ENCODE data around the gene PPP3CA. TPM values are rescaled to one million over a fixed set of nuclear protein-coding genes. Genes with fewer than 3 reads are reported as not detected.

Gene PPP3CA
- total RNA-seq, 2 experiments from 2014 or later = 12.9 to 13.8 TPM

DNA sequence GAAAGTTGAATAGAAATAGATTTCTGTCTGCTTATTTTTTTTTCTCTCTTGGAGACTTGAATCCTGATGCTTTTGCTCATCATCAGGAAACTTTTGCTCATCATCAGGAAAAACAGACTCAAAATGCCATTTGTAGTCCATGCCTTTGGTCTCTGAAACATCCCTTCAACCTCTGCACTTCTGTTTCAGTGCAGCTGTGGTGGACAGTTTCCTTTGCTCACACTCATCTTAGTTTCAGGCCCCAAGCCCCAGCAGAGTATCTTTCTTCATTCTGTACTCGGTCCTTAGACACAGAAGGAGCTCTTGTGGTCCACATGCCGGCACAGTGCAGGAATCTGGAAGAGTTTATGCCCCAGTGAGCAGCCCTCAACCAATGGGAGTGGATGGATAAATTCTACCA is 337.9 kb downstream of the PPP3CA start:
- peaks cover 1 to 4% of the 10 kb centered on the region in 2 experiments for H3K9me3 ChIP-seq (ENCODE audit: control insufficient read depth in 1 of 2, insufficient read depth in 1 of 2, low read length in 2 of 2)
- no peak overlapping the region for H3K4me3 Mint-ChIP-seq
- DNase-seq (no peak), ATAC-seq (ENCODE audit: poor library complexity) (no peak)
- H3K27me3 ChIP-seq (ENCODE audit: control insufficient read depth in 1 of 2, insufficient read depth in 2 of 2, low read length in 2 of 2) = no peaks in the 10 kb centered on the region
- peaks cover 2% of the 10 kb centered on the region for H3K9me3 Mint-ChIP-seq
- ChIA-PET POLR2A (no interaction called here), CTCF (no interaction called here)
- H3K27me3 Mint-ChIP-seq = no peaks in the 10 kb centered on the region
- no peak overlapping the region for H3K27ac ChIP-seq (ENCODE audit: low read depth in 1 of 2, low read length in 2 of 2)
- no peaks in the 10 kb centered on the region for H3K36me3 ChIP-seq (ENCODE audit: insufficient read depth, low read length)
- H3K4me1 Mint-ChIP-seq (ENCODE audit: low read depth) = no peaks in the 10 kb centered on the region
- H3K4me1 ChIP-seq (ENCODE audit: insufficient read depth, low read length) = peaks cover 5% of the 10 kb centered on the region
- no peak overlapping the region for H3K4me3 ChIP-seq (ENCODE audit: low read length)
- intact Hi-C loops (cut with DNase I, micrococcal nuclease) = no loop called here
- no peaks in the 10 kb centered on the region for H3K36me3 Mint-ChIP-seq (ENCODE audit: low read depth)
- TF ChIP-seq, protein P1, sequence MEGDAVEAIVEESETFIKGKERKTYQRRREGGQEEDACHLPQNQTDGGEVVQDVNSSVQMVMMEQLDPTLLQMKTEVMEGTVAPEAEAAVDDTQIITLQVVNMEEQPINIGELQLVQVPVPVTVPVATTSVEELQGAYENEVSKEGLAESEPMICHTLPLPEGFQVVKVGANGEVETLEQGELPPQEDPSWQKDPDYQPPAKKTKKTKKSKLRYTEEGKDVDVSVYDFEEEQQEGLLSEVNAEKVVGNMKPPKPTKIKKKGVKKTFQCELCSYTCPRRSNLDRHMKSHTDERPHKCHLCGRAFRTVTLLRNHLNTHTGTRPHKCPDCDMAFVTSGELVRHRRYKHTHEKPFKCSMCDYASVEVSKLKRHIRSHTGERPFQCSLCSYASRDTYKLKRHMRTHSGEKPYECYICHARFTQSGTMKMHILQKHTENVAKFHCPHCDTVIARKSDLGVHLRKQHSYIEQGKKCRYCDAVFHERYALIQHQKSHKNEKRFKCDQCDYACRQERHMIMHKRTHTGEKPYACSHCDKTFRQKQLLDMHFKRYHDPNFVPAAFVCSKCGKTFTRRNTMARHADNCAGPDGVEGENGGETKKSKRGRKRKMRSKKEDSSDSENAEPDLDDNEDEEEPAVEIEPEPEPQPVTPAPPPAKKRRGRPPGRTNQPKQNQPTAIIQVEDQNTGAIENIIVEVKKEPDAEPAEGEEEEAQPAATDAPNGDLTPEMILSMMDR (IDR thresholded peaks at IDR 0.05) = no peak
- no peak overlapping the region for H3K27ac Mint-ChIP-seq

DNA sequence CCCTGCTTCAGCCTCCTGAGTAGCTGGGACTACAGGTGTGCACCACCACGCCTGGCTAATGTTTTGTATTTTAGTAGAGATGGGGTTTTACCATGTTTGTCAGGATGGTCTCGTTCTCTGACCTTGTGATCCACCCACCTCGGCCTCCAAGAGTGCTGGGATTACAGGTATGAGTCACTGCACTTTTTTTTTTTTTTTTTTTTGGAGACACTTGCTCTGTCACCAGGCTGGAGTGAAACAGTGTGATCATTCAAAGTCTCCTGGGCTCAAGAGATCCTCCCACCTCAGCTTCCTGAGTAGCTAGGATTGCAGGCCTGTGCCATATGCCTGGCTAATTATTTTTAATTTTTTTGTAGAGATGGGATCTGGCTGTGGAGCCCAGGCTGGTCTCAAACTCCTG is 338.8 kb downstream of the PPP3CA start:
- H3K4me3 Mint-ChIP-seq = no peak overlapping the region
- CTCF ChIA-PET = no interaction called here
- no peaks in the 10 kb centered on the region for H3K27me3 Mint-ChIP-seq

DNA sequence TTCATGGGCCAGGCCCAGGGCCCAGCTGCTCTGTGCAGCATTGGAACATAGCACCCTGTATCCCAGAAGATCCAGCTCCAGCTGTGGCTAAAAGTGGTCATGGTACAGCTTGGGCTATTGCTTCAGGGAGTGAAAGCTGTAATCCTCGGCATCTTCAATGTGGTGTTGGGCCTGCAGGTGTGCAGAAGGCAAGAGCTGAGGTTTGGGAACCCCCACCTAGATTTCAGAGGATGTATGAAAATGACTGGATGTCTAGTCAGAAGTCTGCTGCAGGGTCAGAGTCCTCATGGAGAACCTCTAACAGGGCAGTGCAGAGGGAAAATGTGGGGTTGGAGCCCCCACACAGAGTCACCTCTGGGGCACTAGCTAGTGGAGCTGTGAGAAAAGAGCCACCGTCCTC is 341.7 kb downstream of the PPP3CA start:
- Mint-ChIP-seq H3K4me1 (ENCODE audit: low read depth) (no peaks in the 10 kb centered on the region), H3K27me3 (no peaks in the 10 kb centered on the region), H3K27ac (no peak overlapping the region), H3K36me3 (ENCODE audit: low read depth) (no peaks in the 10 kb centered on the region), H3K4me3 (no peak overlapping the region), H3K9me3 (peaks cover 5% of the 10 kb centered on the region)
- H3K36me3 ChIP-seq (ENCODE audit: insufficient read depth, low read length) = no peaks in the 10 kb centered on the region
- no peak for ATAC-seq (ENCODE audit: poor library complexity)
- TF ChIP-seq, protein P1 (IDR thresholded peaks at IDR 0.05) = no peak
- H3K4me3 ChIP-seq (ENCODE audit: low read length) = no peak overlapping the region
- H3K4me1 ChIP-seq (ENCODE audit: insufficient read depth, low read length) = peaks cover 5% of the 10 kb centered on the region
- no peaks in the 10 kb centered on the region for H3K27me3 ChIP-seq (ENCODE audit: control insufficient read depth in 1 of 2, insufficient read depth in 2 of 2, low read length in 2 of 2)
- ChIA-PET POLR2A (interaction anchor here (1.2 kb wide), 1 partner anchor 14 kb away, joined by 3 read pairs; no protein-coding TSS in a partner anchor), CTCF (no interaction called here)
- no peak for DNase-seq
- no peak overlapping the region for H3K27ac ChIP-seq (ENCODE audit: low read depth in 1 of 2, low read length in 2 of 2)
- intact Hi-C loops (cut with DNase I, micrococcal nuclease) = no loop called here
- peaks cover 4 to 7% of the 10 kb centered on the region in 2 experiments for H3K9me3 ChIP-seq (ENCODE audit: control insufficient read depth in 1 of 2, insufficient read depth in 1 of 2, low read length in 2 of 2)

More for the DNA sequence above, 338.8 kb downstream of the PPP3CA start:
- POLR2A ChIA-PET = interaction anchor here (0.6 kb wide), 1 partner anchor 52 kb away, joined by 3 read pairs; no protein-coding TSS in a partner anchor
- Mint-ChIP-seq H3K27ac (no peak overlapping the region), H3K36me3 (ENCODE audit: low read depth) (no peaks in the 10 kb centered on the region), H3K9me3 (peaks cover 2% of the 10 kb centered on the region), H3K4me1 (ENCODE audit: low read depth) (no peaks in the 10 kb centered on the region)
- H3K27ac ChIP-seq (ENCODE audit: low read depth in 1 of 2, low read length in 2 of 2) = no peak overlapping the region
- ATAC-seq (ENCODE audit: poor library complexity) = no peak
- TF ChIP-seq, protein P1 (IDR thresholded peaks at IDR 0.05) = no peak
- no peaks in the 10 kb centered on the region for H3K36me3 ChIP-seq (ENCODE audit: insufficient read depth, low read length)
- H3K27me3 ChIP-seq (ENCODE audit: control insufficient read depth in 1 of 2, insufficient read depth in 2 of 2, low read length in 2 of 2) = no peaks in the 10 kb centered on the region
- no peak for DNase-seq
- H3K4me3 ChIP-seq (ENCODE audit: low read length) = no peak overlapping the region
- H3K4me1 ChIP-seq (ENCODE audit: insufficient read depth, low read length) = peaks cover 5% of the 10 kb centered on the region
- intact Hi-C loops (cut with DNase I, micrococcal nuclease) = no loop called here
- H3K9me3 ChIP-seq (ENCODE audit: control insufficient read depth in 1 of 2, insufficient read depth in 1 of 2, low read length in 2 of 2) = peaks cover 4 to 7% of the 10 kb centered on the region in 2 experiments

Measured in CD4-positive, alpha-beta T cell (primary cell).